Body of pancreas (tissue), 4 donors: ENCODE results near the gene TMEM121.

Experiments used
- POLR2A ChIP-seq, 3 donors: fragments of 450-650 bp; IDR thresholded peaks; one replicate each; pipeline ENCODE4 v1.6.1; 2016; ENCODE audit warnings: antibody characterized with exemption in 3 of 3, mild to moderate bottlenecking in 2 of 3
- TF ChIP-seq, protein P1 (sequence below), 7 experiments: fragments of 450-650 bp in 4 of 7; fragments of 200-600 bp in 3 of 7; sonication (generic) in 3 of 7; IDR thresholded peaks; one replicate each; pipeline ENCODE4 v1.5.1; 2016 to 2019; ENCODE audit warnings: antibody characterized with exemption in 7 of 7

GRCh38 chr14:105495990-105496830, 30.2 kb upstream of the TMEM121 start:
- TF ChIP-seq, protein P1, sequence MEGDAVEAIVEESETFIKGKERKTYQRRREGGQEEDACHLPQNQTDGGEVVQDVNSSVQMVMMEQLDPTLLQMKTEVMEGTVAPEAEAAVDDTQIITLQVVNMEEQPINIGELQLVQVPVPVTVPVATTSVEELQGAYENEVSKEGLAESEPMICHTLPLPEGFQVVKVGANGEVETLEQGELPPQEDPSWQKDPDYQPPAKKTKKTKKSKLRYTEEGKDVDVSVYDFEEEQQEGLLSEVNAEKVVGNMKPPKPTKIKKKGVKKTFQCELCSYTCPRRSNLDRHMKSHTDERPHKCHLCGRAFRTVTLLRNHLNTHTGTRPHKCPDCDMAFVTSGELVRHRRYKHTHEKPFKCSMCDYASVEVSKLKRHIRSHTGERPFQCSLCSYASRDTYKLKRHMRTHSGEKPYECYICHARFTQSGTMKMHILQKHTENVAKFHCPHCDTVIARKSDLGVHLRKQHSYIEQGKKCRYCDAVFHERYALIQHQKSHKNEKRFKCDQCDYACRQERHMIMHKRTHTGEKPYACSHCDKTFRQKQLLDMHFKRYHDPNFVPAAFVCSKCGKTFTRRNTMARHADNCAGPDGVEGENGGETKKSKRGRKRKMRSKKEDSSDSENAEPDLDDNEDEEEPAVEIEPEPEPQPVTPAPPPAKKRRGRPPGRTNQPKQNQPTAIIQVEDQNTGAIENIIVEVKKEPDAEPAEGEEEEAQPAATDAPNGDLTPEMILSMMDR (IDR thresholded peaks at IDR 0.05) = no peak
- no peak for TF ChIP-seq POLR2A (IDR thresholded peaks at IDR 0.05)
